ENCODE results near the gene LDLRAD2. TPM values are rescaled to one million over a fixed set of nuclear protein-coding genes. Genes with fewer than 3 reads are reported as not detected.

The LDLRAD2 gene
- total RNA-seq, 6 experiments from 2014 or later, result not detected

DNA sequence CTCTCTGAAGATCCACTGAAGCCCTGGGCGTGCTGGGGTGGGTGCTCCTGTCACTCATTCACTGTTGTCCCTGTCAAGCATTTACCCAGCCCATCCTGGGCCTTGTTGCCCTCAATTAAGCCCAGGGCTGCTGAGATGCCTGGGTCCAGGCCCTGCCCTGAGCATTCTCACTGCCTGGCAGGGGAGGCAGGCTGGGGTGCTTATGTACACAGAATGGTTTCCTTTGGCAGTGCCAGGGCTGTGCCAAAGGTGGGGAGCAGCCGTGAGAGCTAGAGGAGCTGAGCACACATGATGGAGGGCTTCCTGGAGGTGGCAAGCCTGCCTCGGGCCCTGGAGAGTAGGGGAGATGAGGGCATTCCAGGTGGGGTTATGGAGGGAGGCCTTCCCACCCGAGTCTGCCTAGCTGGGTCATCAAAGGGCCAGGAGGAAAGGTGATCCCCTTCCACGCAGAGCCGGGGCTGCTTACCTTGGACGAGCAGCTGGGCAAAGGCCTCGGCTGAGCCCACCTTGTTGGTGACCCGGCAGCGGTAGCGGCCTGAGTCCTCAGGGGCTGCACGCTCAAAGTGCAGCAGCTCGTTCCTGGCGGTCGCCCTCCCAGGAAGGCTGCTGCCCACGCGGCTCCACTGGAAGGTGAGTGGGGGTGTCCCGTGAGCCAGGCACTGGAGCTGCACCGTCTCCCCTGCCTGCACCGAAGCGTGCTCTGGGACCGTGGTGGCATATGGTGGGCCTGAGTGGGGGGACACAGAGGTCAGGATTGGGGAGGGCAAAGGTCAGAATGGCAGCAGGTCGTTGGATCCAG lies 26.5 kb downstream of the LDLRAD2 start:
- no peak for TF ChIP-seq POLR2A (IDR thresholded peaks at IDR 0.05)
- TF ChIP-seq, protein P1, sequence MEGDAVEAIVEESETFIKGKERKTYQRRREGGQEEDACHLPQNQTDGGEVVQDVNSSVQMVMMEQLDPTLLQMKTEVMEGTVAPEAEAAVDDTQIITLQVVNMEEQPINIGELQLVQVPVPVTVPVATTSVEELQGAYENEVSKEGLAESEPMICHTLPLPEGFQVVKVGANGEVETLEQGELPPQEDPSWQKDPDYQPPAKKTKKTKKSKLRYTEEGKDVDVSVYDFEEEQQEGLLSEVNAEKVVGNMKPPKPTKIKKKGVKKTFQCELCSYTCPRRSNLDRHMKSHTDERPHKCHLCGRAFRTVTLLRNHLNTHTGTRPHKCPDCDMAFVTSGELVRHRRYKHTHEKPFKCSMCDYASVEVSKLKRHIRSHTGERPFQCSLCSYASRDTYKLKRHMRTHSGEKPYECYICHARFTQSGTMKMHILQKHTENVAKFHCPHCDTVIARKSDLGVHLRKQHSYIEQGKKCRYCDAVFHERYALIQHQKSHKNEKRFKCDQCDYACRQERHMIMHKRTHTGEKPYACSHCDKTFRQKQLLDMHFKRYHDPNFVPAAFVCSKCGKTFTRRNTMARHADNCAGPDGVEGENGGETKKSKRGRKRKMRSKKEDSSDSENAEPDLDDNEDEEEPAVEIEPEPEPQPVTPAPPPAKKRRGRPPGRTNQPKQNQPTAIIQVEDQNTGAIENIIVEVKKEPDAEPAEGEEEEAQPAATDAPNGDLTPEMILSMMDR (IDR thresholded peaks at IDR 0.05), result no peak
- DNase-seq, result no peak
- no peak overlapping the region for H3K4me3 ChIP-seq

DNA sequence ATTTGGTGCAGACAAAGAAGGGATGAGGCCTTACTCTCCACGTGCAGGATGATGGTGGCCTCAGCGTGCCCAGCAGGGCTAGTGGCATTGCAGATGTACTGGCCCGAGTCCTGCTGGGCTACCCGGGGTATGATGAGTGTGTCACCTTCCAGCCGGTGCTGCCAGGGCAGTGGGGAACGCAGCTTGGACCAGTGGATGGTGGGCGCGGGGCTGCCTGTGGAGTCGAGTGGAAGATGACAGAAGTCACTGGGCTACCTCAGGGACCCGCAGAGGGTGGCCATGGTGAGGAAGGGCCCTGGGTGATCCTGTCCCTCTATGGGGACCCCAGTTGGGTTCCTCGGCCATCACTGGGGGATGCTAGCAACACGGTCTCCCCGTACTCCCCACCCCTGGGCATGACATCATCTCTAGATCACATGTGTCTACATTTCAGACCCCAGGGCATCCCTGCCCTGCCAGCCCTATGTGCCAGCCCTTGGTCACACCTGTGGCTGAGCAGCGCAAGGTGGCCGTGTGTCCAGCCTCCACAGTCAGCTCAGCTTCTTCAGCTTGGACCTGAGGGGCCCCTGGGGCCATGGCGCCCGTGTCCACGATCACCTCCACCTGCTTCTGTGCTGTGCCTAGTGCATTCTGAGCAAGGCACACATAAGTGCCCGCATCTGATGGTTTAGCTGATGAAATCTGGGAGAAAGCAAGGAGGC lies 27.4 kb downstream of the LDLRAD2 start:
- 100% methylated on average over 2 of the region's 19 CpGs for WGBS (ENCODE audit: insufficient coverage, low coverage, low lambda C conversion rate, missing lambda C conversion rate)
- DNase-seq, result no peak

More for the DNA sequence above, 26.5 kb downstream of the LDLRAD2 start:
- intact Hi-C loops (cut with DNase I), result no loop called here
- Histone ChIP-seq H3K9me3 (no peaks in the 10 kb centered on the region), H3K4me1 (no peaks in the 10 kb centered on the region), H3K27me3 (no peaks in the 10 kb centered on the region), H3K36me3 (no peaks in the 10 kb centered on the region), H3K27ac (no peak overlapping the region)
- WGBS (ENCODE audit: insufficient coverage, low coverage, low lambda C conversion rate, missing lambda C conversion rate), result 50% methylated on average over 1 of the region's 23 CpGs
- ATAC-seq, result no peak

DNA sequence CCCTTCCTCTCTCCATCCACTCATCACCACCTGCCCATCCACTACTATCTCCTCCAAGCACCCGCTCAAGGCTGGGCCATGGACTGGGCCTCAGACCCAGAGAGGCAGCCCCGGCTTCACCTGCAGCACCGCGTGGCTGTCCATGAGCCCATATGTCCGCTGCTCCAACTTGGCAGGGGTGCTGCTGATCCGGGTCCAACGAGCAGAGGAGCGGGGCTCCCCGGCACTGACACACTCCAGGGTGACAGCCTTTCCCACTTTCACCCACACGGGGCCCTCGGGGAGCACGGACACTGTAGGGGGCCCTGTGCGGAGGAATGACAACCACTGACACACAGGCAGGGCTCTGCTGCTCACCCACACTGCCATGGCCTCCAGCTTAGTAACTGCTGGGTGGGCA lies 28.9 kb downstream of the LDLRAD2 start:
- no peak for DNase-seq
- H3K9me3 ChIP-seq, result no peaks in the 10 kb centered on the region
- H3K4me1 ChIP-seq, result no peaks in the 10 kb centered on the region
- no peak overlapping the region for H3K27ac ChIP-seq
- no peak overlapping the region for H3K4me3 ChIP-seq
- no peaks in the 10 kb centered on the region for H3K27me3 ChIP-seq
- WGBS (ENCODE audit: insufficient coverage, low coverage, low lambda C conversion rate, missing lambda C conversion rate), result 100% methylated on average over 4 of the region's 13 CpGs
- no peak for TF ChIP-seq POLR2A (IDR thresholded peaks at IDR 0.05)
- TF ChIP-seq, protein P1 (IDR thresholded peaks at IDR 0.05), result no peak
- no peaks in the 10 kb centered on the region for H3K36me3 ChIP-seq
- intact Hi-C loops (cut with DNase I), result no loop called here
- ATAC-seq, result no peak

More for the DNA sequence above, 27.4 kb downstream of the LDLRAD2 start:
- Histone ChIP-seq H3K4me1 (no peaks in the 10 kb centered on the region), H3K27ac (no peak overlapping the region), H3K9me3 (no peaks in the 10 kb centered on the region), H3K4me3 (no peak overlapping the region), H3K36me3 (no peaks in the 10 kb centered on the region), H3K27me3 (no peaks in the 10 kb centered on the region)
- ATAC-seq, result no peak
- TF ChIP-seq POLR2A (IDR thresholded peaks at IDR 0.05), result no peak
- TF ChIP-seq, protein P1 (IDR thresholded peaks at IDR 0.05), result no peak
- intact Hi-C loops (cut with DNase I), result no loop called here

DNA sequence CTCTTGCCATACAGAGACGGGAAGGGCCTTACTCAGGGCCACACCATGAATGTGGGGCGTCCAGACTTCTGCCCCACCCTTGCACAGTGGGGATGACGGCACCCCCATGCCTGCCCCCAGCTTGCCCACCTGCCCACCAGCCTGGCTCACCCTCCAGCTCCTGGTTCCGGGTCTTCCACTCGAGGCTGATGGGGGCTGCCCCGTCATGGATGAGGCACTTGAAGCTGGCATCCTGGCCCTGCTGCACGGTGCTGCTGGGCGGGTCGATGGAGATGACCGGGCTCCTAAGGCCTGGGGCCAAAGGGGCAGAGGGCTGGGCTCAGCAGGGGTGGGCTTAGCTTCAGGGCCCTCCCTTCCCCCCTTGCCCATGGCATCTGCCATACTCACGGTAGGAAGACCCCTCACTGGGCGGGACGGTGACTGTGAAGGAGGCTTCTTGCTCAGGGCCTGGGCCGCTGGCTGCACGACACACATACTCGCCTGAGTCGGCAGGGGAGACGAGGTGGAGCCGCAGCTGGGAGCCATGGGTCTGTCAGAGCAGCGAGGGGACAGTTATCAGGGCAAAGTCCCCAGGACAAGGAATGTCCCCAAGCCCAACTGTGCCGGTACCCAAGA lies 29.9 kb downstream of the LDLRAD2 start:
- Histone ChIP-seq H3K4me3 (no peak overlapping the region), H3K9me3 (no peaks in the 10 kb centered on the region), H3K27ac (no peak overlapping the region), H3K4me1 (no peaks in the 10 kb centered on the region), H3K36me3 (no peaks in the 10 kb centered on the region), H3K27me3 (no peaks in the 10 kb centered on the region)
- no peak for ATAC-seq
- DNase-seq, result peak in 1 of 3 donors; percentile 52
- 100% methylated on average over 1 of the region's 21 CpGs for WGBS (ENCODE audit: insufficient coverage, low coverage, low lambda C conversion rate, missing lambda C conversion rate)
- TF ChIP-seq POLR2A (IDR thresholded peaks at IDR 0.05), result no peak
- TF ChIP-seq, protein P1 (IDR thresholded peaks at IDR 0.05), result no peak
- intact Hi-C loops (cut with DNase I), result no loop called here
